ENCODE data around the gene SGIP1. TPM values are rescaled to one million over a fixed set of nuclear protein-coding genes. Genes with fewer than 3 reads are reported as not detected.
"Not testable (repeated sequence)": the region's sequence is repeated elsewhere in the genome, so short reads cannot be mapped to it uniquely, and the experiment has no call there.

SGIP1 gene
- total and polyA plus RNA-seq, 2 experiments from 2014 or later = 4.0 to 7.7 TPM

GRCh38 chr1:66723985-66724384 is 190.0 kb downstream of the SGIP1 start:
- no peaks in the 10 kb centered on the region for H3K9me2 ChIP-seq (ENCODE audit: insufficient read depth)
- in situ Hi-C loops (cut with MboI) = loop anchor here (5.0 kb wide), 1 partner anchor 472 kb away; no protein-coding TSS in a partner anchor
- TF ChIP-seq EZH2phosphoT487 (IDR thresholded peaks at IDR 0.05; ENCODE audit: insufficient read depth, low read depth) = no peak
- TF ChIP-seq EZH2 (IDR thresholded peaks at IDR 0.05; ENCODE audit: insufficient read depth, poor library complexity, severe bottlenecking) = no peak

DNA sequence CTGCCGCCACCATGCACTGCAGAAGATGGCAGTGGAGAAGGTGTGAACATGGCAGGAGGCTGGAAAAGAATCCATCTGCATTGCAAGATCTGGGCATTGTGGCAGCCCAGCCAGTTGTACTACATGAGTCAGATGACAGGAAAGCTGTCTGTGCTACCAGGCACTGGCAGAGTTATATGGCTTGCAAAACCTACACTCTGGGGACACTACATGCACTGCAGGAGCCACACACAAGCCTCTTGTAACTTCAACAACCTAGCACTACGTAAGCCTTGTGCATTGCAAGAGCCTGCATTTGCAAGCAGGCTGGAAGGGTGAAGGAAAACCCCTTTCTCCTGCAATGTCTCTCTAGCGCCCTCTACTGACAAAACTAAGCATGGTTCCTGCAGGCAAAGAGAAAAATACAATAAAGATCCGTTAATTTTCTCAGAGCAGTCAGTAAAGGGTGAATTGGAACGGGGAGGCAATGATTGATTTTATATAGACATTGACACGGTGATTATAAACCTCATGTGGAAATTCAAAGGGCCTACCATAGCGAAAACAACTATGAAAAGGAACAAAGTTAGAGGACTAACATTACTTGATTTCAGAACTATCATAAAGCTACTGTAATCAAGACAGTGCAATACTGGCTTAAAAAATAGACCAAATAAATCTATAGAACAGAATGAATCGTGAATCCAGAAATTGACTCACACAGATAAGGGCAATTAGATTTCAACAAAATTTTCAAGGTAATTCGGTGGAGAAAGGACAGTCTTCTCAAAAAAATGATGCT is 192.1 kb downstream of the SGIP1 start:
- Histone ChIP-seq H3K4me2 (ENCODE audit: unreplicated experiment) (no peak overlapping the region), H3K9ac (no peak overlapping the region), H2AFZ (peak overlapping the region; percentile 58), H3K27ac (no peak overlapping the region), H3K9me2 (ENCODE audit: insufficient read depth) (no peaks in the 10 kb centered on the region), H3F3A (ENCODE audit: insufficient read depth) (no peaks in the 10 kb centered on the region), H3K36me3 (ENCODE audit: low read depth) (no peaks in the 10 kb centered on the region), H3K4me3 (no peak overlapping the region), H3K4me1 (ENCODE audit: insufficient read depth) (peaks cover 21% of the 10 kb centered on the region), H3K79me2 (ENCODE audit: insufficient read depth) (no peaks in the 10 kb centered on the region), H3K27me3 (replicated peaks; ENCODE audit: insufficient read depth) (no peaks in the 10 kb centered on the region), H3K9me3 (ENCODE audit: low read depth) (no peaks in the 10 kb centered on the region), H4K20me1 (ENCODE audit: insufficient read depth) (no peaks in the 10 kb centered on the region)
- DNase-seq = peak; percentile 76
- WGBS, 2 experiments (ENCODE audit: low coverage in 1 of 2, low lambda C conversion rate in 2 of 2, missing lambda C conversion rate in 2 of 2) = 27 to 33% methylated on average over 9 of the region's 9 CpGs
- in situ Hi-C loops (cut with MboI) = loop anchor here (25.0 kb wide), 1 partner anchor 764 kb away; no protein-coding TSS in a partner anchor
- TF ChIP-seq EZH2phosphoT487 (IDR thresholded peaks at IDR 0.05; ENCODE audit: insufficient read depth, low read depth) (no peak), EZH2 (IDR thresholded peaks at IDR 0.05; ENCODE audit: insufficient read depth, poor library complexity, severe bottlenecking) (no peak)

More at GRCh38 chr1:66723985-66724384, 190.0 kb downstream of the SGIP1 start:
- Histone ChIP-seq H3K4me3 (no peak overlapping the region), H3F3A (ENCODE audit: insufficient read depth) (no peaks in the 10 kb centered on the region), H3K27ac (no peak overlapping the region), H3K4me2 (ENCODE audit: unreplicated experiment) (no peak overlapping the region), H3K27me3 (replicated peaks; ENCODE audit: insufficient read depth) (no peaks in the 10 kb centered on the region), H3K79me2 (ENCODE audit: insufficient read depth) (no peaks in the 10 kb centered on the region), H3K36me3 (ENCODE audit: low read depth) (no peaks in the 10 kb centered on the region), H3K4me1 (ENCODE audit: insufficient read depth) (peaks cover 21% of the 10 kb centered on the region), H3K9me3 (ENCODE audit: low read depth) (no peaks in the 10 kb centered on the region), H3K9ac (no peak overlapping the region), H2AFZ (no peak overlapping the region), H4K20me1 (ENCODE audit: insufficient read depth) (no peaks in the 10 kb centered on the region)
- DNase-seq = peak; percentile 63

GRCh38 chr1:66728021-66728420 is 194.1 kb downstream of the SGIP1 start:
- in situ Hi-C loops (cut with MboI) = loop anchor here (25.0 kb wide), 1 partner anchor 766 kb away; no protein-coding TSS in a partner anchor
- Histone ChIP-seq H3K27ac (no peak overlapping the region), H3K4me2 (ENCODE audit: unreplicated experiment) (peak overlapping the region; percentile 1), H3K27me3 (replicated peaks; ENCODE audit: insufficient read depth) (no peaks in the 10 kb centered on the region), H3K9me2 (ENCODE audit: insufficient read depth) (no peaks in the 10 kb centered on the region), H3K4me1 (ENCODE audit: insufficient read depth) (peaks cover 37% of the 10 kb centered on the region), H3K4me3 (no peak overlapping the region), H4K20me1 (ENCODE audit: insufficient read depth) (no peaks in the 10 kb centered on the region), H2AFZ (no peak overlapping the region), H3K9ac (no peak overlapping the region), H3K36me3 (ENCODE audit: low read depth) (no peaks in the 10 kb centered on the region), H3K79me2 (ENCODE audit: insufficient read depth) (no peaks in the 10 kb centered on the region), H3F3A (ENCODE audit: insufficient read depth) (peaks cover 13% of the 10 kb centered on the region), H3K9me3 (ENCODE audit: low read depth) (no peaks in the 10 kb centered on the region)
- no peak for TF ChIP-seq EZH2 (IDR thresholded peaks at IDR 0.05; ENCODE audit: insufficient read depth, poor library complexity, severe bottlenecking)
- no peak for TF ChIP-seq EZH2phosphoT487 (IDR thresholded peaks at IDR 0.05; ENCODE audit: insufficient read depth, low read depth)
- WGBS, 2 experiments (ENCODE audit: low coverage in 1 of 2, low lambda C conversion rate in 2 of 2, missing lambda C conversion rate in 2 of 2) = 47 to 50% methylated on average over 2 of the region's 2 CpGs
- DNase-seq = peak; percentile 50

GRCh38 chr1:66728716-66729115 is 194.8 kb downstream of the SGIP1 start:
- not testable (repeated sequence) for H3K27ac ChIP-seq; H3K79me2 ChIP-seq (ENCODE audit: insufficient read depth); H3K27me3 ChIP-seq (replicated peaks; ENCODE audit: insufficient read depth); H3K9me2 ChIP-seq (ENCODE audit: insufficient read depth); H3K9ac ChIP-seq; DNase-seq; H3K9me3 ChIP-seq (ENCODE audit: low read depth); H2AFZ ChIP-seq; H4K20me1 ChIP-seq (ENCODE audit: insufficient read depth); H3K36me3 ChIP-seq (ENCODE audit: low read depth); H3K4me2 ChIP-seq (ENCODE audit: unreplicated experiment); H3K4me3 ChIP-seq
- H3K4me1 ChIP-seq (ENCODE audit: insufficient read depth) = peaks cover 43% of the 10 kb centered on the region
- in situ Hi-C loops (cut with MboI) = loop anchor here (25.0 kb wide), 1 partner anchor 766 kb away; no protein-coding TSS in a partner anchor
- peaks cover 18% of the 10 kb centered on the region for H3F3A ChIP-seq (ENCODE audit: insufficient read depth)
